ENCODE measurements around the gene ST8SIA5. TPM values are rescaled to one million over a fixed set of nuclear protein-coding genes. Genes with fewer than 3 reads are reported as not detected.

Gene ST8SIA5
- total and polyA plus RNA-seq, 2 donors, result 0.19 to 0.95 TPM

GRCh38 chr18:46619559-46619958 is 137.3 kb downstream of the ST8SIA5 start:
- H3K4me3 ChIP-seq (ENCODE audit: low read depth, low read length), result no peak overlapping the region
- no peaks in the 10 kb centered on the region for H3K36me3 ChIP-seq (ENCODE audit: insufficient read depth)
- H3K4me1 ChIP-seq (ENCODE audit: insufficient read depth), result no peaks in the 10 kb centered on the region
- H3K27ac ChIP-seq (ENCODE audit: low read depth), result no peak overlapping the region
- DNase-seq (ENCODE audit: extremely low spot score), result no peak
- 80% methylated on average over 3 of the region's 3 CpGs for WGBS

Small RNAs within 50 kb of the gene (small RNA-seq; reads per million reads assigned to genes)
- gene AC090311.1, result not detected

Other genes starting within 250 kb of the ST8SIA5 start
- 1.2 TPM for gene LOXHD1, start 99.8 kb downstream of the ST8SIA5 start, total RNA-seq
- gene LOXHD1, start 99.8 kb downstream of the ST8SIA5 start, polyA plus RNA-seq, result 0.11 TPM
- gene PIAS2, start 160.5 kb upstream of the ST8SIA5 start, total RNA-seq, result 75.4 TPM
- 9.6 TPM for gene PIAS2, start 160.5 kb upstream of the ST8SIA5 start, polyA plus RNA-seq
- gene KATNAL2, start 160.5 kb upstream of the ST8SIA5 start, total RNA-seq, result 4.4 TPM
- gene KATNAL2, start 160.5 kb upstream of the ST8SIA5 start, polyA plus RNA-seq, result 1.8 TPM